ENCODE measurements around the gene ERCC4.

GRCh38 chr16:13951611-13952010, 31.7 kb downstream of the ERCC4 start:
- TF ChIP-seq RAD21 (IDR thresholded peaks at IDR 0.05; ENCODE audit: low read depth): no peak
- TF ChIP-seq YY1 (IDR thresholded peaks at IDR 0.05; ENCODE audit: low read depth): no peak
- TF ChIP-seq TEAD4 (IDR thresholded peaks at IDR 0.05): no peak
- TF ChIP-seq EP300 (IDR thresholded peaks at IDR 0.05; ENCODE audit: borderline replicate concordance): no peak
- TF ChIP-seq, protein P1, sequence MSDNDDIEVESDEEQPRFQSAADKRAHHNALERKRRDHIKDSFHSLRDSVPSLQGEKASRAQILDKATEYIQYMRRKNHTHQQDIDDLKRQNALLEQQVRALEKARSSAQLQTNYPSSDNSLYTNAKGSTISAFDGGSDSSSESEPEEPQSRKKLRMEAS (IDR thresholded peaks at IDR 0.05): no peak
- no peak for TF ChIP-seq EGR1 (IDR thresholded peaks at IDR 0.05)
- TF ChIP-seq TAF1 (IDR thresholded peaks at IDR 0.05; ENCODE audit: low read depth): no peak
- no peak for TF ChIP-seq CEBPB (IDR thresholded peaks at IDR 0.05)

Measured in Ishikawa (cell line).